Ishikawa (cell line): ENCODE measurements around the gene KCNB1.

Source experiments
- CEBPB ChIP-seq: IDR thresholded peaks from 2 replicates; pipeline ENCODE4 v1.6.1; 2012
- CREB1 ChIP-seq: IDR thresholded peaks from 2 replicates; pipeline ENCODE4 v1.6.1; 2012; ENCODE audit warnings: low read depth
- EP300 ChIP-seq: IDR thresholded peaks from 2 replicates; pipeline ENCODE4 v1.6.1; 2012; ENCODE audit warnings: borderline replicate concordance
- FOXM1 ChIP-seq: IDR thresholded peaks from 2 replicates; pipeline ENCODE4 v1.6.1; 2012; ENCODE audit warnings: low read depth, borderline replicate concordance
- MAX ChIP-seq: IDR thresholded peaks from 2 replicates; pipeline ENCODE4 v1.6.1; 2012
- NFIC ChIP-seq: IDR thresholded peaks from 2 replicates; pipeline ENCODE4 v1.6.1; 2012
- REST ChIP-seq: IDR thresholded peaks from 2 replicates; pipeline ENCODE4 v1.6.1; 2012; ENCODE audit warnings: low read depth, mild to moderate bottlenecking
- TAF1 ChIP-seq: IDR thresholded peaks from 2 replicates; pipeline ENCODE4 v1.6.1; 2012; ENCODE audit warnings: low read depth, mild to moderate bottlenecking
- TCF12 ChIP-seq: IDR thresholded peaks from 2 replicates; pipeline ENCODE4 v1.6.1; 2012; ENCODE audit warnings: low read depth
- USF1 ChIP-seq: IDR thresholded peaks from 2 replicates; pipeline ENCODE4 v1.6.1; 2012
- ZBTB7A ChIP-seq: IDR thresholded peaks from 2 replicates; pipeline ENCODE4 v1.6.1; 2012; ENCODE audit warnings: low read depth

- no peak for TF ChIP-seq NFIC
- no peak for TF ChIP-seq TCF12
- TF ChIP-seq MAX, result no peak
- TF ChIP-seq ZBTB7A, result no peak
- no peak for TF ChIP-seq TAF1
- TF ChIP-seq CREB1, result no peak
- no peak for TF ChIP-seq CEBPB
- TF ChIP-seq FOXM1, result no peak
- no peak for TF ChIP-seq USF1
- TF ChIP-seq REST, result no peak
- TF ChIP-seq EP300, result no peak
Measured at GRCh38 chr20:49406666-49407065, 75.8 kb downstream of the KCNB1 start.
